ENCODE data around the gene HHIPL1.

The HHIPL1 gene

GRCh38 chr14:99687284-99688209 lies 42.6 kb downstream of the HHIPL1 start:
- in situ Hi-C loops (cut with MboI; ENCODE audit: low sequenced_read_pairs): no loop called here

- in situ Hi-C loops (cut with MboI; ENCODE audit: low sequenced_read_pairs): no loop called here
Measured at GRCh38 chr14:99688210-99688581, 43.3 kb downstream of the HHIPL1 start.

GRCh38 chr14:99688629-99689028 lies 43.7 kb downstream of the HHIPL1 start:
- in situ Hi-C loops (cut with MboI; ENCODE audit: low sequenced_read_pairs): no loop called here

- in situ Hi-C loops (cut with MboI; ENCODE audit: low sequenced_read_pairs): no loop called here
Measured at GRCh38 chr14:99689266-99690236, 44.6 kb downstream of the HHIPL1 start.

GRCh38 chr14:99690636-99691035 lies 45.7 kb downstream of the HHIPL1 start:
- in situ Hi-C loops (cut with MboI; ENCODE audit: low sequenced_read_pairs): no loop called here

GRCh38 chr14:99691111-99691885 lies 46.4 kb downstream of the HHIPL1 start:
- in situ Hi-C loops (cut with MboI; ENCODE audit: low sequenced_read_pairs): no loop called here

GRCh38 chr14:99693918-99694317 lies 49.0 kb downstream of the HHIPL1 start:
- in situ Hi-C loops (cut with MboI; ENCODE audit: low sequenced_read_pairs): no loop called here

GRCh38 chr14:99696929-99697328 lies 52.0 kb downstream of the HHIPL1 start:
- in situ Hi-C loops (cut with MboI; ENCODE audit: low sequenced_read_pairs): no loop called here

- in situ Hi-C loops (cut with MboI; ENCODE audit: low sequenced_read_pairs): no loop called here
Measured at GRCh38 chr14:99698236-99698635, 53.3 kb downstream of the HHIPL1 start.

GRCh38 chr14:99698642-99699041 lies 53.7 kb downstream of the HHIPL1 start:
- in situ Hi-C loops (cut with MboI; ENCODE audit: low sequenced_read_pairs): no loop called here

- in situ Hi-C loops (cut with MboI; ENCODE audit: low sequenced_read_pairs): no loop called here
Measured at GRCh38 chr14:99699085-99699760, 54.3 kb downstream of the HHIPL1 start.

GRCh38 chr14:99699861-99700260 lies 54.9 kb downstream of the HHIPL1 start:
- in situ Hi-C loops (cut with MboI; ENCODE audit: low sequenced_read_pairs): no loop called here

- in situ Hi-C loops (cut with MboI; ENCODE audit: low sequenced_read_pairs): no loop called here
Measured at GRCh38 chr14:99700379-99700778, 55.5 kb downstream of the HHIPL1 start.

- in situ Hi-C loops (cut with MboI; ENCODE audit: low sequenced_read_pairs): no loop called here
Measured at GRCh38 chr14:99701260-99701659, 56.3 kb downstream of the HHIPL1 start.

- in situ Hi-C loops (cut with MboI; ENCODE audit: low sequenced_read_pairs): no loop called here
Measured at GRCh38 chr14:99702115-99702514, 57.2 kb downstream of the HHIPL1 start.

- in situ Hi-C loops (cut with MboI; ENCODE audit: low sequenced_read_pairs): no loop called here
Measured at GRCh38 chr14:99703381-99703780, 58.5 kb downstream of the HHIPL1 start.

GRCh38 chr14:99704037-99704436 lies 59.1 kb downstream of the HHIPL1 start:
- in situ Hi-C loops (cut with MboI; ENCODE audit: low sequenced_read_pairs): no loop called here

- in situ Hi-C loops (cut with MboI; ENCODE audit: low sequenced_read_pairs): no loop called here
Measured at GRCh38 chr14:99706107-99706900, 61.4 kb downstream of the HHIPL1 start.

GRCh38 chr14:99707420-99707819 lies 62.5 kb downstream of the HHIPL1 start:
- in situ Hi-C loops (cut with MboI; ENCODE audit: low sequenced_read_pairs): no loop called here
